ENCODE measurements around the gene NEMP2.
"Not testable (repeated sequence)": the region's sequence is repeated elsewhere in the genome, so short reads cannot be mapped to it uniquely, and the experiment has no call there.

The NEMP2 gene

GRCh38 chr2:190477661-190478454 is 56.7 kb downstream of the NEMP2 start:
- TF ChIP-seq CTCF (IDR thresholded peaks at IDR 0.05; ENCODE audit: borderline replicate concordance, insufficient read depth, low read depth, low read length) = no peak
- H3K4me3 ChIP-seq (ENCODE audit: low read depth, low read length) = no peak overlapping the region

- TF ChIP-seq CTCF (IDR thresholded peaks at IDR 0.05; ENCODE audit: borderline replicate concordance, insufficient read depth, low read depth, low read length) = no peak
- H3K4me3 ChIP-seq (ENCODE audit: low read depth, low read length) = no peak overlapping the region
Measured at GRCh38 chr2:190470256-190470826, 64.2 kb downstream of the NEMP2 start.

- H3K4me3 ChIP-seq (ENCODE audit: low read depth, low read length) = no peak overlapping the region
- TF ChIP-seq CTCF (IDR thresholded peaks at IDR 0.05; ENCODE audit: borderline replicate concordance, insufficient read depth, low read depth, low read length) = no peak
Measured at GRCh38 chr2:190469771-190470170, 64.8 kb downstream of the NEMP2 start.

- TF ChIP-seq CTCF (IDR thresholded peaks at IDR 0.05; ENCODE audit: borderline replicate concordance, insufficient read depth, low read depth, low read length) = no peak
- no peak overlapping the region for H3K4me3 ChIP-seq (ENCODE audit: low read depth, low read length)
Measured at GRCh38 chr2:190468814-190469569, 65.5 kb downstream of the NEMP2 start.

- not testable (repeated sequence) for H3K4me3 ChIP-seq (ENCODE audit: low read depth, low read length)
Measured at GRCh38 chr2:190468354-190468753, 66.2 kb downstream of the NEMP2 start.

GRCh38 chr2:190467575-190468083 is 66.9 kb downstream of the NEMP2 start:
- no peak for TF ChIP-seq CTCF (IDR thresholded peaks at IDR 0.05; ENCODE audit: borderline replicate concordance, insufficient read depth, low read depth, low read length)
- H3K4me3 ChIP-seq (ENCODE audit: low read depth, low read length) = no peak overlapping the region

GRCh38 chr2:190466819-190467446 is 67.6 kb downstream of the NEMP2 start:
- TF ChIP-seq CTCF (IDR thresholded peaks at IDR 0.05; ENCODE audit: borderline replicate concordance, insufficient read depth, low read depth, low read length) = no peak
- no peak overlapping the region for H3K4me3 ChIP-seq (ENCODE audit: low read depth, low read length)
